HepG2 (cell line): Measurements from ENCODE around the gene LRRC8D. TPM values are rescaled to one million over a fixed set of nuclear protein-coding genes. Genes with fewer than 3 reads are reported as not detected.
A peak's percentile ranks its signal among the peaks of the same experiment; 100 is the strongest.

Experiments
- ATF7-NPFF ChIP-seq: sonication (generic); formaldehyde crosslinking; IDR thresholded peaks from 2 replicates; pipeline ENCODE4 v1.8.1; 2023; ENCODE audit warnings: mild to moderate bottlenecking, low read depth, missing genetic modification reagents, moderate library complexity
- CCAR2 ChIP-seq: fragments of 200-400 bp; formaldehyde crosslinking; optimal IDR thresholded peaks from 2 replicates; pipeline ENCODE3; 2018; ENCODE audit warnings: low read depth, mild to moderate bottlenecking, low read length, moderate library complexity
- CEBPG ChIP-seq: IDR thresholded peaks from 2 replicates; pipeline ENCODE4 v1.6.1; 2016
- ELF4 ChIP-seq: sonication (generic); formaldehyde crosslinking; IDR thresholded peaks from 2 replicates; pipeline ENCODE4 v1.5.0; 2020; ENCODE audit warnings: missing genetic modification reagents, mild to moderate bottlenecking, moderate library complexity, borderline replicate concordance
- ETV6 ChIP-seq: sonication (generic); formaldehyde crosslinking; conservative IDR thresholded peaks from 2 replicates; pipeline ENCODE4 v1.4.0; 2020; ENCODE audit warnings: missing genetic modification reagents
- FOXA3 ChIP-seq: IDR thresholded peaks from 2 replicates; pipeline ENCODE4 v1.6.1; 2016; ENCODE audit warnings: missing genetic modification reagents, missing compliant biosample characterization
- GATAD1 ChIP-seq: IDR thresholded peaks from 2 replicates; pipeline ENCODE4 v1.6.1; 2016; ENCODE audit warnings: missing genetic modification reagents, missing compliant biosample characterization
- IRF2 ChIP-seq: IDR thresholded peaks from 2 replicates; pipeline ENCODE4 v1.6.1; 2018; ENCODE audit warnings: missing genetic modification reagents, missing compliant biosample characterization
- KDM1A ChIP-seq: IDR thresholded peaks from 2 replicates; pipeline ENCODE4 v1.6.1; 2016; ENCODE audit warnings: missing compliant biosample characterization
- KLF16 ChIP-seq, 2 experiments: sonication (generic) in 1 of 2; formaldehyde crosslinking in 1 of 2; IDR thresholded peaks; 2 replicates each; pipeline versions ENCODE4 v1.6.1 to v1.8.0; 2016 to 2023; ENCODE audit warnings: missing genetic modification reagents in 2 of 2, missing compliant biosample characterization in 1 of 2
- NR2F1 ChIP-seq, 2 experiments: fragments of 450-650 bp in 1 of 2; formaldehyde crosslinking in 1 of 2; IDR thresholded peaks; 2 replicates each; pipeline versions ENCODE4 v1.5.0 to v1.6.1; 2016 to 2020; ENCODE audit warnings: mild to moderate bottlenecking in 1 of 2, missing compliant biosample characterization in 1 of 2, missing genetic modification reagents in 1 of 2, moderate library complexity in 1 of 2
- NR2F2 ChIP-seq: IDR thresholded peaks from 2 replicates; pipeline ENCODE4 v1.6.1; 2012; ENCODE audit warnings: low read depth, inconsistent platforms, borderline replicate concordance
- ONECUT2 ChIP-seq: sonication (generic); formaldehyde crosslinking; IDR thresholded peaks from 2 replicates; pipeline ENCODE4 v1.4.0; 2020; ENCODE audit warnings: missing genetic modification reagents
- RFX3 ChIP-seq: IDR thresholded peaks from 2 replicates; pipeline ENCODE4 v1.6.1; 2016; ENCODE audit warnings: missing biosample characterization, missing genetic modification reagents
- RFXAP ChIP-seq: sonication (generic); formaldehyde crosslinking; IDR thresholded peaks from 2 replicates; pipeline ENCODE4 v1.4.0; 2020; ENCODE audit warnings: missing genetic modification reagents, borderline replicate concordance
- SALL2 ChIP-seq: sonication (generic); formaldehyde crosslinking; IDR thresholded peaks from 2 replicates; pipeline ENCODE4 v1.8.1; 2023; ENCODE audit warnings: mild to moderate bottlenecking, missing genetic modification reagents, inconsistent platforms
- SUZ12 ChIP-seq: fragments of 150-350 bp; IDR thresholded peaks from 2 replicates; pipeline ENCODE4 v1.6.1; 2014; ENCODE audit warnings: low read depth, low read length
- TOPORS ChIP-seq: sonication (generic); formaldehyde crosslinking; IDR thresholded peaks from 2 replicates; pipeline ENCODE4 v1.8.0; 2023; ENCODE audit warnings: mild to moderate bottlenecking, missing genetic modification reagents
- ZMAT3 ChIP-seq: sonication (generic); formaldehyde crosslinking; conservative IDR thresholded peaks from 2 replicates; pipeline ENCODE4 v1.7.0; 2021; ENCODE audit warnings: missing genetic modification reagents
- ZNF354B ChIP-seq: sonication (generic); formaldehyde crosslinking; IDR thresholded peaks from 2 replicates; pipeline ENCODE4 v1.8.0; 2022; ENCODE audit warnings: mild to moderate bottlenecking, missing genetic modification reagents
- ZNF562 ChIP-seq: sonication (generic); formaldehyde crosslinking; IDR thresholded peaks from 2 replicates; pipeline ENCODE4 v1.8.0; 2022; ENCODE audit warnings: missing genetic modification reagents, borderline replicate concordance
- ZNF772 ChIP-seq: sonication (generic); formaldehyde crosslinking; IDR thresholded peaks from 2 replicates; pipeline ENCODE4 v1.5.0; 2020; ENCODE audit warnings: mild to moderate bottlenecking, missing genetic modification reagents
- ZNF879 ChIP-seq: sonication (generic); formaldehyde crosslinking; IDR thresholded peaks from 2 replicates; pipeline ENCODE4 v1.8.1; 2023; ENCODE audit warnings: missing genetic modification reagents
- polyA plus RNA-seq, 8 experiments: library from polyadenylated mRNA; depleted of rRNA in 3 of 8; stranded (reverse) in 7 of 8; unstranded in 1 of 8; fragments of >200 nt; fragmentation: Illumina TruSeq in 4 of 8; extraction: Trizol in 4 of 8; gene quantifications; 2 replicates each; pipeline versions ENCODE4 v1.2.1 to v1.2.3, GENCODE V29; 2011 to 2016; ENCODE audit warnings: low read depth in 4 of 8, missing spikeins in 1 of 8, mixed read lengths in 1 of 8; ENCODE audit not compliant: insufficient read depth in 1 of 8
- total RNA-seq, 5 experiments: library from RNA; depleted of rRNA; stranded (reverse); fragments of >200 nt; fragmentation: Illumina TruSeq; extraction: Trizol; gene quantifications; 2 replicates each; pipeline ENCODE4 v1.2.3, GENCODE V29; 2016; ENCODE audit warnings: low read depth in 1 of 5
- TF ChIP-seq, protein P1 (sequence below): sonication (generic); formaldehyde crosslinking; IDR thresholded peaks from 2 replicates; pipeline ENCODE4 v1.4.0; 2020; ENCODE audit warnings: missing genetic modification reagents, borderline replicate concordance
- TF ChIP-seq, protein P2 (sequence below): sonication (generic); formaldehyde crosslinking; IDR thresholded peaks from 2 replicates; pipeline ENCODE4 v1.4.0; 2020; ENCODE audit warnings: missing genetic modification reagents, borderline replicate concordance

LRRC8D gene
- total and polyA plus RNA-seq, 2 of the 13 experiments (the other 11 are each of a cell fraction or from before 2014, with no cell fraction given), result 29.9 to 45.5 TPM

DNA sequence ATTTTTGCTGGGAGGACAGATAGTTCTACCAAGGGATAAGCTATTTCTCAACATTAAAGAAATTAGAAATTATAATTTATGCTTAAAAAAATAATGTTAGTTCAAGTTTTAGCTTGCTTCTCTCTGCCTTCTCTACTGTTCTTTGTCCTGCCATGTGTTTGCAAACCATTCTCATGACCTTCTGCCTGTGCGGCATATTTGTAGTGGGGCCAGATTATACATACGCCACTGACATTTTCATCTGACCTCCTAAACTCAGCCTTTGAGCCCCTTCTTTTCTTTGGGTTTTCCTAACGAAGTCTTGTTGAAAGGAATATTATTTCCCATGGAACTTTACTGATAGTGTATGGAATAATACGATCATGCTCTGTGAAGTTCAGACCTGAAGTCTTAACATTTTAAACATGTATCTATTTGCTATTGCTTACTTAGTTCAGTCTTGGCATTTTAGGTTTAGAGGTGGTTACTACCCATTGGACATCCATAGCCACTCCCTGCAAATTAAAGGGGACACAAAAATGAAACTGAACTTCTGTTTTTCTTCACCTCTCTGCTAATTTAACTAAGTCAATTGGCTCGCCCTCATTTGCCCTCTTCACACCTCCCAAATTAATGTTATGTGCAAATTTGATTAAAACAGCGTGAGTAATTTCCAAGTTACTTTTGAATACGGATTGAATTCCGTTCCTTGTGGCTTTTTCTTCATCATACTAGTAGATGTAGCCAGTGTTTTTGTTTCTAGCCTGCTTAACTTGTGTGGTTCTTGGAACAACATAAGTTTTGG is 15.6 kb downstream of the LRRC8D start (continued):
- TF ChIP-seq RFXAP (no peak), ETV6 (CRISPR knock-in tag) (no peak), RFX3 (CRISPR knock-in tag) (no peak), SALL2 (CRISPR knock-in tag) (no peak), ONECUT2 (no peak), NR2F1 (CRISPR knock-in tag; IDR thresholded peaks at IDR 0.05) (peak; percentile 24 to 76; a peak in 3 of 4 replicates), NR2F2 (peak; percentile 89), FOXA3 (peak; percentile 73), ZNF879 (no peak), CEBPG (CRISPR knock-in tag) (peak; percentile 38; the same call in 1 of the 2 replicates), ZMAT3 (CRISPR knock-in tag) (no peak), CCAR2 (no peak), ZNF354B (CRISPR knock-in tag) (no peak), SUZ12 (no peak), GATAD1 (no peak), TOPORS (CRISPR knock-in tag) (no peak), KDM1A (CRISPR knock-in tag) (no peak), KLF16 (CRISPR knock-in tag; IDR thresholded peaks at IDR 0.05) (no peak), ATF7-NPFF (CRISPR knock-in tag) (no peak), IRF2 (peak; percentile 23; the same call in 1 of the 2 replicates), ELF4 (no peak), ZNF562 (no peak), ZNF772 (CRISPR knock-in tag) (0 out of 2 replicates have a peak, but pooled peaks have one; percentile 11)
- TF ChIP-seq, protein P1, sequence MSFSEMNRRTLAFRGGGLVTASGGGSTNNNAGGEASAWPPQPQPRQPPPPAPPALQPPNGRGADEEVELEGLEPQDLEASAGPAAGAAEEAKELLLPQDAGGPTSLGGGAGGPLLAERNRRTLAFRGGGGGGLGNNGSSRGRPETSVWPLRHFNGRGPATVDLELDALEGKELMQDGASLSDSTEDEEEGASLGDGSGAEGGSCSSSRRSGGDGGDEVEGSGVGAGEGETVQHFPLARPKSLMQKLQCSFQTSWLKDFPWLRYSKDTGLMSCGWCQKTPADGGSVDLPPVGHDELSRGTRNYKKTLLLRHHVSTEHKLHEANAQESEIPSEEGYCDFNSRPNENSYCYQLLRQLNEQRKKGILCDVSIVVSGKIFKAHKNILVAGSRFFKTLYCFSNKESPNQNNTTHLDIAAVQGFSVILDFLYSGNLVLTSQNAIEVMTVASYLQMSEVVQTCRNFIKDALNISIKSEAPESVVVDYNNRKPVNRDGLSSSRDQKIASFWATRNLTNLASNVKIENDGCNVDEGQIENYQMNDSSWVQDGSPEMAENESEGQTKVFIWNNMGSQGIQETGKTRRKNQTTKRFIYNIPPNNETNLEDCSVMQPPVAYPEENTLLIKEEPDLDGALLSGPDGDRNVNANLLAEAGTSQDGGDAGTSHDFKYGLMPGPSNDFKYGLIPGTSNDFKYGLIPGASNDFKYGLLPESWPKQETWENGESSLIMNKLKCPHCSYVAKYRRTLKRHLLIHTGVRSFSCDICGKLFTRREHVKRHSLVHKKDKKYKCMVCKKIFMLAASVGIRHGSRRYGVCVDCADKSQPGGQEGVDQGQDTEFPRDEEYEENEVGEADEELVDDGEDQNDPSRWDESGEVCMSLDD (CRISPR knock-in tag), result 0 out of 2 replicates have a peak, but pooled peaks have one; percentile 25
- TF ChIP-seq, protein P2, sequence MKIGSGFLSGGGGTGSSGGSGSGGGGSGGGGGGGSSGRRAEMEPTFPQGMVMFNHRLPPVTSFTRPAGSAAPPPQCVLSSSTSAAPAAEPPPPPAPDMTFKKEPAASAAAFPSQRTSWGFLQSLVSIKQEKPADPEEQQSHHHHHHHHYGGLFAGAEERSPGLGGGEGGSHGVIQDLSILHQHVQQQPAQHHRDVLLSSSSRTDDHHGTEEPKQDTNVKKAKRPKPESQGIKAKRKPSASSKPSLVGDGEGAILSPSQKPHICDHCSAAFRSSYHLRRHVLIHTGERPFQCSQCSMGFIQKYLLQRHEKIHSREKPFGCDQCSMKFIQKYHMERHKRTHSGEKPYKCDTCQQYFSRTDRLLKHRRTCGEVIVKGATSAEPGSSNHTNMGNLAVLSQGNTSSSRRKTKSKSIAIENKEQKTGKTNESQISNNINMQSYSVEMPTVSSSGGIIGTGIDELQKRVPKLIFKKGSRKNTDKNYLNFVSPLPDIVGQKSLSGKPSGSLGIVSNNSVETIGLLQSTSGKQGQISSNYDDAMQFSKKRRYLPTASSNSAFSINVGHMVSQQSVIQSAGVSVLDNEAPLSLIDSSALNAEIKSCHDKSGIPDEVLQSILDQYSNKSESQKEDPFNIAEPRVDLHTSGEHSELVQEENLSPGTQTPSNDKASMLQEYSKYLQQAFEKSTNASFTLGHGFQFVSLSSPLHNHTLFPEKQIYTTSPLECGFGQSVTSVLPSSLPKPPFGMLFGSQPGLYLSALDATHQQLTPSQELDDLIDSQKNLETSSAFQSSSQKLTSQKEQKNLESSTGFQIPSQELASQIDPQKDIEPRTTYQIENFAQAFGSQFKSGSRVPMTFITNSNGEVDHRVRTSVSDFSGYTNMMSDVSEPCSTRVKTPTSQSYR, result peak; percentile 13; the same call in 1 of the 2 replicates
